Kidney glomerular epithelial cell (primary cell): ENCODE data around the gene RBM10.
A peak's percentile ranks its signal among the peaks of the same experiment; 100 is the strongest.

Experiments used
- DNase-seq: peaks from one replicate; lab custom pipeline; 2025; lab: John Stamatoyannopoulos, UW

The RBM10 gene

DNA sequence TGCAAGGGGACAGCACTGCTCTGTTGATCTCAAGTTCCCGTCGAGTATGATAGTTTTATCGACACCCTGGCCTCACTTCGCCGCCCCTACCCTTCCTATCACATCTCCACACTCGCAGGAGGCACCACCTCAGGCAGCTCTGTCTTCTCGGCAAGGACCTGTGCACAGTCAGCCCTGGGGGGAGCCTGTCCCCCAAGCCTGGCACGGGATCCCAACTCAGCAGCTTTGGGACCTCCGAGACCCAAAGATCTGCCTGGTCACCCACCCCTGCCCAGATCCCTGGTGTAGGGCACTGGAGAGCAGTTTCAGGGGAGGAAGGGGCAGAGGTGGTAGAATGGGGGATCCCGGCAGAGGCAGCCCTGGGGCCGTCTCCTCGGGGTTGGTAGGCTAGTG, 30.6 kb downstream of the RBM10 start:
- DNase-seq, result no peak

DNA sequence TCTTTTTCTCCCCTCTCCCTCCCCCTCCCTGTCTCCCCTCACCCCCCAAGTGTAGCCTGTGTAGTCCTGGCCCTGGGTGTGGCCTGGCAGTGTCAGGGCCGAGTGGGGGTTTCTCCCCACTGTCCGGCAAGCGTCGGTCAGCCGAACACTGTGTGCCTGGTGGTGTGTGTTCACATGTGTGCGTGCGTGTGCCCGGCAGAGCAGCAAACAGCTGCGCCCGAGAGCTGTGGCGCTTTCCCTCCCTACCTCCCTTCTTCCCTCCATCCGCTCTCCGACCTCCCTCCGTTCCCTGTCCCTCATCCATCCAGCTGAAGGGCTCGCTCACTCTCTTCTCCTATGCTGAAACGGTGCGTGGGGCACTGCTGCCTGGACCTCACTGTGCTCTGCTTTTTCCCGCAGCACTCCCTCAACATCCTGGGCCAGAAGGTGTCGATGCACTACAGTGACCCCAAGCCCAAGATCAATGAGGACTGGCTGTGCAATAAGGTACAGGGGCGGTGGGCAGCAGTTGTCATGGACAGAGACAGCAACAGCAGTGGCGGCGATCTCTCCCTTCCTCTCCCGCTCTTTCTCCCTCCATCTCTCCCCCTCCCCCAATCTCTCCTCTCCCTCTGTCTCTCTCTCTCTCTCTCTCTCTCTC, 31.2 kb downstream of the RBM10 start:
- DNase-seq, result no peak

GRCh38 chrX:47177079-47177478, 32.1 kb downstream of the RBM10 start:
- DNase-seq, result no peak

DNA sequence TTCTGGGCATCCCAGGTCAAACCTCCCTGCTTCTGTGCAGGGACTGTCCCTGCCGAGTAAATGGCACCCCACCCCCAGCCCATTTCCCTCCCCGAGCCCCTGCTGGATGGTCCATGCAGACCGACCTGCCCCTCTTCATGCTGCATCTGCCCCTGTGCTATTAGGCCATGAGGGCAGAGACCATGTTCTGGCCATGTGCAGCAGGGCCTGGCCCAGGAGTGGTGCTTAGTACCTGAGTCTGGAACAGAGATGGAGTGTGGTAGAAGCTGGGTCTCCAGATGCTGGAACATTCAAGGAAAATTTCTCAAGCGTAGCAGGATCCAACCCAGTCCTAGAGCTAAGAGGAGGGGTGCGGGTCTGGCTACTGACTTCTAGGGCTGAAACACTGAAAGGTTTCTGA, 33.3 kb downstream of the RBM10 start:
- no peak for DNase-seq

DNA sequence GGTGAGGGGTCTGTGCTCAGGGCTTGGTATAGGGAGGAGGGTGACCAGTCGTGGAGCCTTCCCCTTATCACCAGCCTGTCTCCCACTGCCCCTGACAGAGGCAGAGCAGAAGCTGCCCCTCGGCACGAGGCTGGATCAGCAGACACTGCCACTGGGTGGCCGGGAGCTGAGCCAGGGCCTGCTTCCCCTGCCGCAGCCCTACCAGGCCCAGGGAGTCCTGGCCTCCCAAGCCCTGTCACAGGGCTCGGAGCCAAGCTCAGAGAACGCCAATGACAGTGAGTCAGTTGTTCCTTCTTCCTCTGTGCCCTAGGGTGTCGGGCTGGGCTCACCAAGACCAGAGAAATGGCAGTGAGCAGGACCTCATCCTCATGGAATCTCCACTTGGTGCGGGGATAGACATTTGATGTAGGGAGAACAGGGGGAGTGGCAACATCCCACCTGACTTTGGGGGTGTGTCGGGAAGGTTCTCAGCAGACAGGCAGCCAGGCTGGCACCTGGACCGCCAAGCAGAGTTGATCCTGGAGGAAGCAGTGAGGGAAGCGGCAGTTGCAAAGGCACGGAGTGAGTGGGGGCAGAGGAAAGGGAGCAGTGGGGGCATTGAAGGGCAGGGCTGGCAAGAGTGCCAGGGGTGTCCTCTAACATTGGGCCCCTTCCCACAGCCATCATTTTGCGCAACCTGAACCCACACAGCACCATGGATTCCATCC, 34.4 kb downstream of the RBM10 start:
- DNase-seq, result no peak

DNA sequence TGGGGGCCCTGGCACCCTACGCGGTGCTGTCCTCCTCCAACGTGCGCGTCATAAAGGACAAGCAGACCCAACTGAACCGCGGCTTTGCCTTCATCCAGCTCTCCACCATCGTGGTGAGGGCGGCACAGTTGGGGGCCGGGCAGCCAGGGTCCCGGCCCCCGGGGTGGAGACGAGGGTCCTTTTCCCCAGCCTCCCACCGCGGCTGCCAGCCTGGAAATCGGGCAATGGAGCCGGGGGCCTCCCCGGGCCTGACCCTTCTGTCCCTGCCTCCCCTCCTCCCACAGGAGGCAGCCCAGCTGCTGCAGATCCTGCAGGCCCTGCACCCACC, 34.9 kb downstream of the RBM10 start:
- no peak for DNase-seq

- DNase-seq, result no peak
These were observed 35.3 kb downstream of the RBM10 start for GRCh38 chrX:47180346-47180745.

GRCh38 chrX:47181301-47181700, 36.3 kb downstream of the RBM10 start:
- DNase-seq, result no peak

GRCh38 chrX:47182106-47182700, 37.2 kb downstream of the RBM10 start:
- no peak for DNase-seq

DNA sequence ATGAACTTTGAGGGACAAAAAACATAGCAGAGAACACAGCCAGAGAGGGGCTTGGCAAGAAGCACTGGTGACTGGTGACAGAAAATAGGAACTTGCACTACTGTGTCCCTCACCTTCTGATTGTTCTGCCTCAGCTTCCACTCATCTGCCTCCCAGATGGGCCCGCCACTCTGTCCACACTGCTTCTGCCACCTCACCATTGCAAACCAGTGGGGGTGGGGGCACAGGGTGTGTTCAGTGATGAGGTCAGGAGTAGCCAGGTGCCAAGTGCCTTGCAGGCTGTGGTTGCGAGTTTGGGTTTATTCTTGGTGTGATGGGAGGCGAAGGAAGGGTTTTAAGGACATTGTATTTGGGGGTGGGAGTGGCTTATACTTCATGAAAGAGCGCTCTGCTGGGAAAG, 39.5 kb downstream of the RBM10 start:
- no peak for DNase-seq

DNA sequence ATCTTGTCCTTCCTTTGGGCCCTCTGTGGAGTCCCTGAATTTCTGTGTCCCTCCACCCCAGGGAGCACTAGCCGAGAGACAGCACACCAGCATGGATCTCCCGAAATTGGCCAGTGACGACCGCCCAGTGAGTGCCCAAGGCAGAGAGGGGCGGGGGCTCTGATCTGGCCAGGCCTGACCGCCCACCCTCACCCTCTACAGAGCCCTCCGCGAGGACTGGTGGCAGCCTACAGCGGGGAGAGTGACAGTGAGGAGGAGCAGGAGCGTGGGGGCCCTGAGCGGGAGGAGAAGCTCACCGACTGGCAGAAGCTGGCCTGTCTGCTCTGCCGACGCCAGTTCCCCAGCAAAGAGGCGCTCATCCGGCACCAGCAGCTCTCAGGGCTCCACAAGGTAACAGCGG, 40.2 kb downstream of the RBM10 start:
- DNase-seq, result no peak

GRCh38 chrX:47186096-47186740, 41.2 kb downstream of the RBM10 start:
- no peak for DNase-seq

- no peak for DNase-seq
These were observed 42.2 kb downstream of the RBM10 start for GRCh38 chrX:47187106-47187677.

- DNase-seq, result no peak
These were observed 44.9 kb downstream of the RBM10 start for GRCh38 chrX:47189906-47190305.

DNA sequence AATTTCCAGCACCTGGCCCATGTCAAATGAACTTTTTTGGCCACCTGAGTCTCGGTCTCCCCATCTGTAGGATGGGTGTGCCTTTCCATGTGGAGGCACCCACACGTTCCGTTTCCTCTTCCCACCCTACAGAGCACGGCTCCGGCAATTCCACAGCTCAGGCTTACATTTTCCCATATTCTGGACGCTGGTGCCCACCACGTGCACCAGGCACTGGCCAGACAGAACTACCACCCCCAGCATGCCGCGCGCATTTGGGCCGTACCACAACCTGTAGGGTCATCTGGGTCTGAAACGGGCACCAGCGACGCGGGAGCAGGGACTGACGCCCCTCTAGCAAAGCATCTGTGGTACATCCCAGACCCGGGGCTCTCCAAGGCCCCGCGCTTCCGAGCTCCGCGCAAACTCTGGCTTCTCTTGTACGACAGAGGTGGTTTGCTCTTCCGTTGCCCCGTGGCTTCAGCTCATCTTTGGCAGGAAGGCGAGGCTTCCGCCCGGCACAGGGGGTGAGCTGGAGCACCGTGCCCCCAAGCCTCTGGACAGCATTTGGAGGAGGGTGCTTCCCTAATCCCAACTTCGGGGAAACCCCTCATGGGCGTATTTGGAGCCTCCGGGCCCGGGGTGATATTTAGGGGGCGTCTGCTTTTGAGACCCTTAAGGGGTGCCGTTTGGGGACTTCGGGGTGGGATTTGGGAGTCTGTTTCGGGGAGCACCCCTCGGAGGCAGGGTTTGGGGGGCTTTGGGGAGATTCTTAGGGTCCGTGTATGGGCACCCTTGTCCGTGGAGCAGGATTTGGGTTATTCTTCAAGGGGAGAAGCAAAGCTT, 45.6 kb downstream of the RBM10 start:
- peak; percentile 56 for DNase-seq

GRCh38 chrX:47191331-47191730, 46.3 kb downstream of the RBM10 start:
- no peak for DNase-seq

DNA sequence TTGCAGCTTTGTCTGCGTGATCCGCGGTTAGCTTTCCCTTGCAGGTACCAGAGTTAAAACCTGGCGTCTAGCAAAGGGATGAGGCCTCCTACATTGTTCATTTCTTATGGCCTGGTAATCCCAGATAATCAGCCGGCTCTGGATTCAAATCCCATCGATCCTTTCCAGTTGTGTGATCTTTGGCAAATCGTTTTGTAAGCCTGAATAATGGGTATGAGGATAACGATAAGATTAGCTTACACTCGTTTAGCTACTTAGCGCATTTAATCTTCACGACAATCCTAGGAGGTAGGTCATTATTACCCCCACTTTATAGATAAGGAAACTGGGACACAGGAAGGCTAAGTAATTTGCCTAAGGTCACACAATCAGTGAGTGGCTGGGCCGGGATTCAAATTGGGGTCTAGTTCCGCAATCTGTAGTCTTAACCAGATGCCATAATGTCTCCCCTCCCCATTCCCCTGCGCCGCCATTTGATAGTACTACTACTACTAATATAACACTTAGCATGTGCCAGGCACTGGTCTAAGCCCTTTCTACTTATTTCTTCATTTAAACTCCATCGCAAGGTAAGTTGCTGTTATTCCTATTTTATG, 46.9 kb downstream of the RBM10 start:
- DNase-seq, result no peak

DNA sequence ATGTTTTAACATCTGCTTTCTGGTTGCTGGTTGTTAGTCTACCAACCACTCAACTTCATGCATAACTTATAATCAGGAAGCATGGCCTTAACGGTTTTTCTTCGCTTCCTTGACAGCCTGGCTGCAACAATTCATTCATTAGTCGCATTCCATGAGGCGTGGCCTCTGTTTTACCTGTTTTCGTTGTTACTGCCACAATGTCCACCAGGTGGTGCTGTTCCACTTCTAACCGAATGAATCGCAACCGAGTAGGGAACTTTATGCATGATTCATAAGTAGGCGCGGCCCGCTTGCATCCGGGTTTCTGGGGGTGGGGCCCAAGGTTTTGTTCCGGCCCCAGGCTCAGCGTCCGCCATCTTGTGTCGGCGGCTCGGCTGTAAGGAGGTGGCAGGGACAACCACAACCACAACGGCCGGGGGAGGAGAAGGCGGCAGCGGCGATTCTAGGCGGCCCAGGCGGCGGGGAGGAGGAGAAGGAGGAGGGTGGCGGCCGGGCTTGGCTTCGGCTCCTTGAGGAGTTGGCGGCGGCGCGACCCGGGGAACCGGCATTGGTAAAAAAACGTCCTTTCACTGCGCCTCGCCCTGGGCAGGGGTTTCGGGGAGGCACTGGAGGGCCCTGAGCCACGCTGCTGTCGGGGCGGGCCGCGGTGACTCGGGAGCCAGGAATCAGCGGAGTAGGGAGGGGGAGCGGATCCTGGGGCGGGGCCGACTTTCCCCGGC, 48.6 kb downstream of the RBM10 start, which contains the start of gene UBA1:
TSS of gene UBA1 (plus strand) at position 355 of the 719 bp plus-strand sequence. CDS start 4,974 bp downstream, outside the sequence.
- DNase-seq, result peak; percentile 92

- no peak for DNase-seq
These were observed 49.3 kb downstream of the RBM10 start for GRCh38 chrX:47194194-47194787.

GRCh38 chrX:47196098-47196497, 51.1 kb downstream of the RBM10 start:
- no peak for DNase-seq
